Neural progenitor cell (in vitro differentiated cells): ENCODE data around the gene LEMD3. TPM values are rescaled to one million over a fixed set of nuclear protein-coding genes. Genes with fewer than 3 reads are reported as not detected.

Source experiments
- DNase-seq: peaks from one replicate; pipeline ENCODE4 v3.0.0-alpha.2; 2016; ENCODE audit warnings: low spot score
- H2AFZ ChIP-seq: fragments of 200-600 bp; sonication (generic); replicated peaks from 2 replicates; pipeline ENCODE4 v1.6.1; 2016; ENCODE audit warnings: antibody characterized with exemption
- H3F3A ChIP-seq: fragments of 200-600 bp; sonication (generic); 2 replicates; pipeline ENCODE4 v1.6.1; 2016; ENCODE audit warnings: antibody characterized with exemption, low read depth
- H3K27ac ChIP-seq: fragments of 200-600 bp; sonication (generic); 2 replicates; pipeline ENCODE4 v1.5.1; 2016; ENCODE audit warnings: mild to moderate bottlenecking
- H3K27me3 ChIP-seq: fragments of 200-600 bp; sonication (generic); 2 replicates; pipeline ENCODE4 v1.6.1; 2016; ENCODE audit warnings: mild to moderate bottlenecking, moderate library complexity
- H3K36me3 ChIP-seq: fragments of 200-600 bp; sonication (generic); 2 replicates; pipeline ENCODE4 v1.5.1; 2016
- H3K4me1 ChIP-seq: fragments of 200-600 bp; sonication (generic); 2 replicates; pipeline ENCODE4 v1.6.1; 2016; ENCODE audit warnings: mixed run types
- H3K4me2 ChIP-seq: fragments of 200-600 bp; sonication (generic); 2 replicates; pipeline ENCODE4 v1.6.1; 2016
- H3K4me3 ChIP-seq: fragments of 200-600 bp; sonication (generic); 2 replicates; pipeline ENCODE4 v1.5.1; 2016
- H3K79me2 ChIP-seq: fragments of 200-600 bp; sonication (generic); 2 replicates; pipeline ENCODE4 v1.6.1; 2016; ENCODE audit warnings: low read depth
- H3K9ac ChIP-seq: fragments of 200-600 bp; sonication (generic); 2 replicates; pipeline ENCODE4 v1.6.1; 2016
- H3K9me3 ChIP-seq: fragments of 200-600 bp; sonication (generic); 2 replicates; pipeline ENCODE4 v1.5.1; 2016; ENCODE audit warnings: low read depth
- H4K20me1 ChIP-seq: fragments of 200-600 bp; sonication (generic); 2 replicates; pipeline ENCODE4 v1.6.1; 2016; ENCODE audit warnings: low read depth
- H3K27ac Mint-ChIP-seq: 3 replicates; pipeline ENCODE4 v1.8.0; 2021; ENCODE audit warnings: mixed read lengths
- H3K27me3 Mint-ChIP-seq: 2 replicates; pipeline ENCODE4 v1.8.0; 2022; ENCODE audit warnings: low read depth, mild to moderate bottlenecking, inconsistent platforms, moderate library complexity, mixed read lengths; ENCODE audit not compliant: insufficient read depth
- H3K36me3 Mint-ChIP-seq: 3 replicates; pipeline ENCODE4 v1.8.0; 2021; ENCODE audit warnings: mixed read lengths
- H3K4me1 Mint-ChIP-seq: 3 replicates; pipeline ENCODE4 v1.8.0; 2021; ENCODE audit warnings: mixed read lengths
- H3K4me3 Mint-ChIP-seq: 3 replicates; pipeline ENCODE4 v1.8.0; 2021; ENCODE audit warnings: mild to moderate bottlenecking, moderate library complexity, mixed read lengths
- H3K9me3 Mint-ChIP-seq: 3 replicates; pipeline ENCODE4 v1.8.0; 2020; ENCODE audit warnings: mixed read lengths
- EZH2 ChIP-seq: fragments of 200-600 bp; sonication (generic); IDR thresholded peaks from 2 replicates; pipeline ENCODE4 v1.6.1; 2017; ENCODE audit warnings: antibody characterized with exemption, mild to moderate bottlenecking, moderate library complexity
- EZH2phosphoT487 ChIP-seq: fragments of 200-600 bp; sonication (generic); IDR thresholded peaks from 2 replicates; pipeline ENCODE4 v1.6.1; 2017; ENCODE audit warnings: antibody characterized with exemption
- total RNA-seq: library from RNA; depleted of rRNA; stranded (reverse); fragments of >200 nt; gene quantifications from 2 replicates; pipeline ENCODE4 v1.2.3, GENCODE V29; 2015; ENCODE audit warnings: low replicate concordance
- TF ChIP-seq, protein P1 (sequence below): fragments of 200-600 bp; sonication (generic); IDR thresholded peaks from 2 replicates; pipeline ENCODE4 v1.5.1; 2017; ENCODE audit warnings: antibody characterized with exemption, mild to moderate bottlenecking

LEMD3 gene
- total RNA-seq, 1 donor from 2014 or later, result 11.5 TPM

DNA sequence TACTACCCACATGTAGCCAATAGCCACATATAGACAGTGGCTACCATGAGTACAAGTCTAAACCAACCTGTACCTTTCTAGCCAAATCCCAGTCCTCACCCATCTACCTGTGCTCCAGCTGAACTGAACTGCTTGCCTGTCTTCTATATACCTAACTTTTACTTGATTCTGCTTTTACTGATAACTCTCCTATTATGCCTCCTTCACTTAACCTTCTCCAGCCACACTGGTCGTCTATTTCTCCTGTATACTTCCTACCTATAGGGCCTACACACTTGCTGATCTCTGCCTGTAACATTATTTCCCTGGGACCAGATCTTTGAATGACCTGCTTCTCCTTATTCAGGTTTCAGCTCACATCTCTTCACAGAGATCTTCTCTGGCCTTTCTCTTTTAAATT, 83.1 kb downstream of the LEMD3 start:
- peaks cover 6% of the 10 kb centered on the region for H3K27me3 Mint-ChIP-seq
- no peak for DNase-seq
- H3K4me1 Mint-ChIP-seq, result no peaks in the 10 kb centered on the region
- TF ChIP-seq, protein P1, sequence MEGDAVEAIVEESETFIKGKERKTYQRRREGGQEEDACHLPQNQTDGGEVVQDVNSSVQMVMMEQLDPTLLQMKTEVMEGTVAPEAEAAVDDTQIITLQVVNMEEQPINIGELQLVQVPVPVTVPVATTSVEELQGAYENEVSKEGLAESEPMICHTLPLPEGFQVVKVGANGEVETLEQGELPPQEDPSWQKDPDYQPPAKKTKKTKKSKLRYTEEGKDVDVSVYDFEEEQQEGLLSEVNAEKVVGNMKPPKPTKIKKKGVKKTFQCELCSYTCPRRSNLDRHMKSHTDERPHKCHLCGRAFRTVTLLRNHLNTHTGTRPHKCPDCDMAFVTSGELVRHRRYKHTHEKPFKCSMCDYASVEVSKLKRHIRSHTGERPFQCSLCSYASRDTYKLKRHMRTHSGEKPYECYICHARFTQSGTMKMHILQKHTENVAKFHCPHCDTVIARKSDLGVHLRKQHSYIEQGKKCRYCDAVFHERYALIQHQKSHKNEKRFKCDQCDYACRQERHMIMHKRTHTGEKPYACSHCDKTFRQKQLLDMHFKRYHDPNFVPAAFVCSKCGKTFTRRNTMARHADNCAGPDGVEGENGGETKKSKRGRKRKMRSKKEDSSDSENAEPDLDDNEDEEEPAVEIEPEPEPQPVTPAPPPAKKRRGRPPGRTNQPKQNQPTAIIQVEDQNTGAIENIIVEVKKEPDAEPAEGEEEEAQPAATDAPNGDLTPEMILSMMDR, result no peak
- no peak for TF ChIP-seq EZH2
- no peak for TF ChIP-seq EZH2phosphoT487
- H3K27me3 ChIP-seq, result no peaks in the 10 kb centered on the region
- no peak overlapping the region for H3K27ac Mint-ChIP-seq
- H3K4me2 ChIP-seq, result no peak overlapping the region
- peaks cover 1% of the 10 kb centered on the region for H3K36me3 Mint-ChIP-seq
- no peaks in the 10 kb centered on the region for H3K36me3 ChIP-seq
- H3K27ac ChIP-seq, result no peak overlapping the region
- H3K9me3 ChIP-seq, result no peaks in the 10 kb centered on the region
- H3K9me3 Mint-ChIP-seq, result no peaks in the 10 kb centered on the region
- no peak overlapping the region for H3K4me3 ChIP-seq
- H2AFZ ChIP-seq, result no peak overlapping the region
- no peak overlapping the region for H3K9ac ChIP-seq
- no peak overlapping the region for H3K4me3 Mint-ChIP-seq
- H3K79me2 ChIP-seq, result no peaks in the 10 kb centered on the region
- H3K4me1 ChIP-seq, result no peaks in the 10 kb centered on the region
- no peaks in the 10 kb centered on the region for H4K20me1 ChIP-seq
- H3F3A ChIP-seq, result no peaks in the 10 kb centered on the region

DNA sequence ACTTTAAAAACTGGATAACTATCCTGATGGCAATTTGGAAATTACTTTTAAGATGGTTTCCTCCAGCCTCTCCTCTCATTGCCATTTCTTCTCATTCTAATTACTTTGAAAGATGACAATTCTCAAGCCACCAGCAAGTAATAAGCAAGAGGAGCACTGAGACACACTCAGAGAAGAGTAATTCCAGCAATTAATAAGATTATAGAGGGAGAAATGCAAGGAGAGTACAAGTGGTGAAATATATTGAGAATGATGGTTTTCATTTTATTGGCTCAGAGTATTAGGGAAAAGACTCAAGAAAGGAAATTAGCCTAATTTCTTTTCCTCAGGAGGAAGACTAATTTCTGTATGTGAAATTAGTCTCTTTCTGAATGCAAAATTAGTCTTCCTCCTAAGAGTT, 88.6 kb downstream of the LEMD3 start:
- peaks cover 2% of the 10 kb centered on the region for H3K27me3 Mint-ChIP-seq
- Histone ChIP-seq H3K27ac (no peak overlapping the region), H3K36me3 (no peaks in the 10 kb centered on the region), H4K20me1 (no peaks in the 10 kb centered on the region), H3K27me3 (no peaks in the 10 kb centered on the region), H3K79me2 (no peaks in the 10 kb centered on the region), H3K4me2 (no peak overlapping the region), H3F3A (no peaks in the 10 kb centered on the region), H3K9ac (no peak overlapping the region), H2AFZ (no peak overlapping the region), H3K9me3 (no peaks in the 10 kb centered on the region), H3K4me3 (no peak overlapping the region), H3K4me1 (no peaks in the 10 kb centered on the region)
- peaks cover 2% of the 10 kb centered on the region for H3K4me1 Mint-ChIP-seq
- no peak overlapping the region for H3K27ac Mint-ChIP-seq
- no peaks in the 10 kb centered on the region for H3K36me3 Mint-ChIP-seq
- DNase-seq, result no peak
- no peaks in the 10 kb centered on the region for H3K9me3 Mint-ChIP-seq
- TF ChIP-seq EZH2 (no peak), EZH2phosphoT487 (no peak)
- TF ChIP-seq, protein P1, result no peak
- H3K4me3 Mint-ChIP-seq, result no peak overlapping the region

DNA sequence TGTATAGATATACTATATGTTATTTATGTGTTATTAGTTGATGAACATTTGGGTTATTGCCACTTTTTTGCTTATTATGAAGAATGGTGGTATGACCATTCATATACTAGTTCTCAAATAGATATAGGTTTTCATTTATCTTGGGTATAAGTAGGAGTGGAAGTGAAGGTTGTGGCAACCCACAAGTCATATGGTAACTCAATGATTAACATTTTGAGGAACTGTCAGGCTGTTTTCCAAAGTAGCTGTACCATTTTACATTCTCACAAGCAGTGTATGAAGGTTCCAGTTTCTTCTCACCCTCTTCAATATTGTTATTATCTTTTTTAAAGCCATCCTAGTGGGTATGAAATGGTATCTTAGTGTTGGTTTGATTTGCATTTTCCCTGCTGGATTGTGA, 90.1 kb downstream of the LEMD3 start:
- Mint-ChIP-seq H3K9me3 (no peaks in the 10 kb centered on the region), H3K36me3 (no peaks in the 10 kb centered on the region), H3K27ac (no peak overlapping the region), H3K27me3 (peaks cover 2% of the 10 kb centered on the region), H3K4me1 (peaks cover 2% of the 10 kb centered on the region), H3K4me3 (no peak overlapping the region)
- Histone ChIP-seq H3K27ac (no peak overlapping the region), H3K4me2 (no peak overlapping the region), H3K27me3 (no peaks in the 10 kb centered on the region), H3K4me1 (no peaks in the 10 kb centered on the region), H3K4me3 (no peak overlapping the region), H3K79me2 (no peaks in the 10 kb centered on the region), H4K20me1 (no peaks in the 10 kb centered on the region), H3K9ac (no peak overlapping the region), H2AFZ (no peak overlapping the region), H3K36me3 (no peaks in the 10 kb centered on the region), H3F3A (no peaks in the 10 kb centered on the region), H3K9me3 (no peaks in the 10 kb centered on the region)
- no peak for DNase-seq
- TF ChIP-seq EZH2phosphoT487, result no peak
- TF ChIP-seq, protein P1, result no peak

DNA sequence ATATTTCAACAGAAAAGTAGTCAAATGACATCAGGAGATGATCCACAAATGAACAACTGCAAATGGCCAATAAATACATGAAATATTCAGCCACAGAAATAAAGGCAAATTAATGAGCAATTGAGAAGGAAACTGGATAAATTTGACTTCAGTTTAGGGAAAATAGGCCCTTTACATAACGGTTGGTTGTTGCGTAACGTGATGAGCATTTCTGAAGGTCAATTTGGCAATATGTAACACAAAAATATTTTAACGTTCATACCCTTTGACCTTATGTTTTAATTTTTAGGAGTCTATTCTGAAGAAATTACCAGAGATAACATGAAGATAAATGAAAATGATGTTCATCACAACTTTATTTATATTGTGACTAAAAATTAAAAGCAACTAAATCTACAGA, 94.4 kb downstream of the LEMD3 start:
- Histone ChIP-seq H3K27me3 (no peaks in the 10 kb centered on the region), H3K9ac (no peak overlapping the region), H3K4me1 (no peaks in the 10 kb centered on the region), H3K9me3 (no peaks in the 10 kb centered on the region), H3K36me3 (no peaks in the 10 kb centered on the region), H3K4me2 (no peak overlapping the region), H3F3A (no peaks in the 10 kb centered on the region), H4K20me1 (no peaks in the 10 kb centered on the region), H3K79me2 (no peaks in the 10 kb centered on the region), H2AFZ (no peak overlapping the region), H3K27ac (no peak overlapping the region), H3K4me3 (no peak overlapping the region)
- no peak for DNase-seq
- Mint-ChIP-seq H3K9me3 (no peaks in the 10 kb centered on the region), H3K36me3 (no peaks in the 10 kb centered on the region), H3K27me3 (no peaks in the 10 kb centered on the region), H3K4me3 (no peak overlapping the region), H3K4me1 (peaks cover 2% of the 10 kb centered on the region), H3K27ac (no peak overlapping the region)
- TF ChIP-seq, protein P1, result no peak
- TF ChIP-seq EZH2phosphoT487 (no peak), EZH2 (no peak)
